Fibroblast of peridontal ligament (primary cell): ENCODE results near the gene RASA2.
"Not testable (repeated sequence)": the region's sequence is repeated elsewhere in the genome, so short reads cannot be mapped to it uniquely, and the experiment has no call there.

ENCODE experiments used
- DNase-seq: peaks from one replicate; pipeline ENCODE4 v3.0.0-alpha.2; 2010; ENCODE audit errors: extremely low read depth

The RASA2 gene

GRCh38 chr3:141578202-141578973 is 91.6 kb downstream of the RASA2 start:
- peak; percentile 42 for DNase-seq

- DNase-seq = no peak
Observed at GRCh38 chr3:141594357-141594756, 107.5 kb downstream of the RASA2 start.

GRCh38 chr3:141597931-141598330 is 111.1 kb downstream of the RASA2 start:
- DNase-seq = no peak

GRCh38 chr3:141600331-141600730 is 113.5 kb downstream of the RASA2 start:
- no peak for DNase-seq

GRCh38 chr3:141602706-141603105 is 115.9 kb downstream of the RASA2 start:
- DNase-seq = no peak

GRCh38 chr3:141603473-141604035 is 116.7 kb downstream of the RASA2 start:
- DNase-seq = no peak

GRCh38 chr3:141605883-141606282 is 119.1 kb downstream of the RASA2 start:
- no peak for DNase-seq

- no peak for DNase-seq
Observed at GRCh38 chr3:141608438-141608837, 121.6 kb downstream of the RASA2 start.

- DNase-seq = no peak
Observed at GRCh38 chr3:141610939-141611338, 124.1 kb downstream of the RASA2 start.

GRCh38 chr3:141618103-141618910 is 131.5 kb downstream of the RASA2 start:
- DNase-seq = no peak

- no peak for DNase-seq
Observed at GRCh38 chr3:141618938-141619337, 132.1 kb downstream of the RASA2 start.

- peak; percentile 12 for DNase-seq
Observed at GRCh38 chr3:141619450-141619849, 132.6 kb downstream of the RASA2 start.

GRCh38 chr3:141623691-141624090 is 136.9 kb downstream of the RASA2 start:
- DNase-seq = no peak

- DNase-seq = peak; percentile 9
Observed at GRCh38 chr3:141625506-141625905, 138.7 kb downstream of the RASA2 start.

- DNase-seq = not testable (repeated sequence)
Observed at GRCh38 chr3:141628334-141628733, 141.5 kb downstream of the RASA2 start.

GRCh38 chr3:141628868-141629441 is 142.1 kb downstream of the RASA2 start:
- DNase-seq = not testable (repeated sequence)

- DNase-seq = no peak
Observed at GRCh38 chr3:141629976-141630375, 143.1 kb downstream of the RASA2 start.

GRCh38 chr3:141632779-141633374 is 146.1 kb downstream of the RASA2 start:
- no peak for DNase-seq

- DNase-seq = no peak
Observed at GRCh38 chr3:141642215-141642614, 155.4 kb downstream of the RASA2 start.

- DNase-seq = peak; percentile 85
Observed at GRCh38 chr3:141643391-141643790, 156.6 kb downstream of the RASA2 start.

- DNase-seq = peak; percentile 10
Observed at GRCh38 chr3:141643796-141644195, 157.0 kb downstream of the RASA2 start.

- peak; percentile 46 for DNase-seq
Observed at GRCh38 chr3:141644931-141645330, 158.1 kb downstream of the RASA2 start.
